Parathyroid adenoma (tissue), 2 donors: ENCODE data around the gene ARHGEF37.

Experiments
- H2AFZ ChIP-seq: fragments of 300-600 bp; sonication (generic); one replicate; pipeline ENCODE4 v1.7.0; 2017; ENCODE audit warnings: antibody characterized with exemption, mild to moderate bottlenecking
- H3K27ac ChIP-seq: fragments of 300-600 bp; sonication (generic); one replicate; pipeline ENCODE4 v1.7.0; 2017
- H3K27me3 ChIP-seq: fragments of 300-600 bp; sonication (generic); one replicate; pipeline ENCODE4 v1.7.0; 2017; ENCODE audit warnings: low read length; ENCODE audit not compliant: control insufficient read depth, insufficient read depth
- H3K36me3 ChIP-seq: fragments of 300-600 bp; sonication (generic); one replicate; pipeline ENCODE4 v1.7.0; 2017; ENCODE audit warnings: low read length; ENCODE audit not compliant: control insufficient read depth, insufficient read depth
- H3K4me1 ChIP-seq: fragments of 300-600 bp; sonication (generic); one replicate; pipeline ENCODE4 v1.7.0; 2017; ENCODE audit warnings: control low read depth
- H3K4me2 ChIP-seq: fragments of 300-600 bp; sonication (generic); one replicate; pipeline ENCODE4 v1.7.0; 2017; ENCODE audit warnings: low read length
- H3K4me3 ChIP-seq: fragments of 300-600 bp; sonication (generic); one replicate; pipeline ENCODE4 v1.7.0; 2017; ENCODE audit warnings: low read depth, low read length
- H3K79me2 ChIP-seq: fragments of 300-600 bp; sonication (generic); one replicate; pipeline ENCODE4 v1.7.0; 2017; ENCODE audit warnings: control low read depth
- H3K9ac ChIP-seq: fragments of 300-600 bp; sonication (generic); one replicate; pipeline ENCODE4 v1.7.0; 2017; ENCODE audit warnings: mild to moderate bottlenecking
- H3K9me3 ChIP-seq: fragments of 300-600 bp; sonication (generic); one replicate; pipeline ENCODE4 v1.7.0; 2017; ENCODE audit warnings: low read length; ENCODE audit not compliant: control insufficient read depth
- TF ChIP-seq, protein P1 (sequence below): fragments of 300-600 bp; sonication (generic); IDR thresholded peaks from one replicate; pipeline ENCODE4 v1.7.0; 2017; ENCODE audit warnings: antibody characterized with exemption, mild to moderate bottlenecking
- donor health status: primary hyperparathyroidism.

Gene ARHGEF37

DNA sequence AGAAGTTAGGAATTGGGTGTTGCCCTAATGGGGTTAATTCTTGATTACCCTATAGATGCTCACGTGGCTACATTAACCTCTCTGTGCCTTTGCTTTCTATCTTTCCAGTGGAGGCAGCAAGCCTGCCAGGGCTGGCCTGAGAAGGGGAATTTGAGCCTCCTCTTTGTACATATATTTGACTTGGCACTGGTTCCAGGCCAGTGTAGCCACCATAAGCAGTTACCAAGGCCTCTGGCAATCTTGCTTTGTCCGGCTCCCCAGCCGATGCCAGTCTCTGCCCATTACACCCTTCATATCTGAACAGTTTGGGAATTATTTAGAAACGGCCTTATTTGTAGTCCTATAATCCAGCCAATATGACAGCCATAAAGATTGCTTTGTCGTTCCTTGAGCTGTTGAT is 90.2 kb downstream of the ARHGEF37 start:
- H3K9ac ChIP-seq, result no peak overlapping the region
- H3K36me3 ChIP-seq, result no peaks in the 10 kb centered on the region
- H3K27ac ChIP-seq, result no peak overlapping the region
- peaks cover 28% of the 10 kb centered on the region for H3K4me1 ChIP-seq
- H2AFZ ChIP-seq, result no peak overlapping the region
- H3K79me2 ChIP-seq, result no peaks in the 10 kb centered on the region
- no peak overlapping the region for H3K4me2 ChIP-seq
- H3K4me3 ChIP-seq, result no peak overlapping the region
- no peaks in the 10 kb centered on the region for H3K27me3 ChIP-seq
- TF ChIP-seq, protein P1, sequence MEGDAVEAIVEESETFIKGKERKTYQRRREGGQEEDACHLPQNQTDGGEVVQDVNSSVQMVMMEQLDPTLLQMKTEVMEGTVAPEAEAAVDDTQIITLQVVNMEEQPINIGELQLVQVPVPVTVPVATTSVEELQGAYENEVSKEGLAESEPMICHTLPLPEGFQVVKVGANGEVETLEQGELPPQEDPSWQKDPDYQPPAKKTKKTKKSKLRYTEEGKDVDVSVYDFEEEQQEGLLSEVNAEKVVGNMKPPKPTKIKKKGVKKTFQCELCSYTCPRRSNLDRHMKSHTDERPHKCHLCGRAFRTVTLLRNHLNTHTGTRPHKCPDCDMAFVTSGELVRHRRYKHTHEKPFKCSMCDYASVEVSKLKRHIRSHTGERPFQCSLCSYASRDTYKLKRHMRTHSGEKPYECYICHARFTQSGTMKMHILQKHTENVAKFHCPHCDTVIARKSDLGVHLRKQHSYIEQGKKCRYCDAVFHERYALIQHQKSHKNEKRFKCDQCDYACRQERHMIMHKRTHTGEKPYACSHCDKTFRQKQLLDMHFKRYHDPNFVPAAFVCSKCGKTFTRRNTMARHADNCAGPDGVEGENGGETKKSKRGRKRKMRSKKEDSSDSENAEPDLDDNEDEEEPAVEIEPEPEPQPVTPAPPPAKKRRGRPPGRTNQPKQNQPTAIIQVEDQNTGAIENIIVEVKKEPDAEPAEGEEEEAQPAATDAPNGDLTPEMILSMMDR, result no peak
- H3K9me3 ChIP-seq, result no peaks in the 10 kb centered on the region

DNA sequence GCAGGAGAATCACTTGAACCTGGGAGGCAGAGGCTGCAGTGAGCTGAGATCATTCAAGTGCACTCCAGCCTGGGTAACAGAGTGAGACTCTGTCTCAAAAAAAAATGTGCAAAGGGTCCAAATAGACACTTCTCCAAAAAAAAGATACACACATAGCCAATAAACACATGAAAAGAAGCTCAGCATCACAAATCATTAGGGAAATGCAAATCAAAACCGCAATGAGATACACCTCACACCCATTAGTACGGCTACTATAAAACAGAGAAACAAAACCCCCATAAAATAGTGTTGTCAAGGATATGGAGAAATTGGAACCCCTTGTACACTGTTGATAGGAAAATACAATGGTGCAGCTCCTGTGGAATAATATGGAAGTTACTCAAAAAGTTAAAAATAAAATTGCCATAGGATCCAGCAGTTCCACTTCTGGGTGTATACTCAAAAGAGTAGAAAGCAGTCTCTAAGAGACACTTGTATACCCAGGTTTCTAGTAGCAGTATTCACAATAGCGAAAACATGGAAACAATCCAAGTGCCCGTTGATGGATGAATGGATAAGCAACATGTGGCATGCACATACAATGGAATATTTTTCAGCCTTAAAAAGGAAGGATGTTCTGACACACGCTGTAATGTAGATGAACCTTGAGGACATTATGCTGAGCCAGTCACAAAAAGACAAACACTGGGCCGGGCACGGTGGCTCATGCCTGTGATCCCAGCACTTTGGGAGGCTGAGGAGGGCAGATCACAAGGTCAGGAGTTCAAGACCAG is 91.6 kb downstream of the ARHGEF37 start:
- Histone ChIP-seq H3K36me3 (no peaks in the 10 kb centered on the region), H3K4me1 (peaks cover 17% of the 10 kb centered on the region), H3K79me2 (no peaks in the 10 kb centered on the region), H3K4me2 (no peak overlapping the region), H3K9ac (no peak overlapping the region), H3K9me3 (no peaks in the 10 kb centered on the region), H3K27ac (no peak overlapping the region), H2AFZ (no peak overlapping the region), H3K27me3 (no peaks in the 10 kb centered on the region), H3K4me3 (no peak overlapping the region)
- TF ChIP-seq, protein P1, result no peak

DNA sequence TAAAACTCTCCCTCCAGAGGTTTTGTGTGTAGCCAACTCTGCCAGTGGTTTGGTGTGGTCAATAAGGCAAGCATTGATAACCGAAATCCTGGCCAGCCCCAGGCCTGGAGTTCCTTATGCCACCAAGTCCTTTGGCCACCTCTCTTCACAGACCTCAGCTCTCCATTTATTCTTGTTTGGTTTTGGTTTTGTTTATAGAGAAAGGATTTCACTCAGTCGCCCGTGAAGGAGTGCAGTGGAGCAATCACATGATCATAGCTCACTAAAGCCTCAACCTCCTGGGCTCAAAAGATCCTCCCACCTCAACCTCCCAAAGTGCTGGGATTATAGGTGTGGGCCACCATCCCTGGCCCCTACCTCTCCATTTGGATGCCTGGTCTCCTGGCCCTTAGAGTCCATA is 93.4 kb downstream of the ARHGEF37 start:
- Histone ChIP-seq H2AFZ (peak overlapping the region; percentile 45), H3K27ac (no peak overlapping the region), H3K9ac (no peak overlapping the region), H3K36me3 (no peaks in the 10 kb centered on the region), H3K9me3 (no peaks in the 10 kb centered on the region), H3K79me2 (no peaks in the 10 kb centered on the region), H3K4me2 (no peak overlapping the region), H3K4me3 (no peak overlapping the region), H3K27me3 (no peaks in the 10 kb centered on the region), H3K4me1 (peaks cover 17% of the 10 kb centered on the region)
- TF ChIP-seq, protein P1, result no peak

DNA sequence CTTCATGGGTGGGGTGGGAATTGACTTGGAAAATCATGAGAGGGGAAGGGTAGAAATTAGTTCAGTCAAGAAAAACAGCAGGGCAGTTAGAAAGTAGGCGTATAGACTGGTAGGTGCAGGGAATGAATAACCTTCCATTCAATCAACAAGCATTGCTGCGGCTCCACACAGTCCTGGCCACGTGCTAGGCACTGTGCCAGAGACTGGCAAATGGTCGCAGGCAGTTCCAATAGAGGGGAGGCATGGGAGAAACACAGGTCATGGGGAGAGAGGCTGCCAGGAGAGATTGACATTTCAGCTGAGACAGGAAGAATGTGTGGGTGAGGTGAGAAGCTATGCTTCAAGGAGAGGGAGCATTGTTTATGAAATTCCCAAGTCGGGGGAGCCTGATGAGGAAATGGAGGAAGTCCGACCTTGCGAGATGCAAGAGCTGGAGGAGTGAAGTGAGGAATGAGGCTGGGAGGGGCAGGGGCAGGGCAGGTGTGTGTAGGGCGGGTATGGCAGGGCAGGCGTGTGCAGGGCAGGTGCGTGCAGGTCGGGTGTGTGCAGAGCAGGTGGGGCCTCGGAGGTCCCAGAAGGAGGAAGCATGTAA is 94.4 kb downstream of the ARHGEF37 start:
- Histone ChIP-seq H3K36me3 (no peaks in the 10 kb centered on the region), H3K4me3 (no peak overlapping the region), H3K27ac (no peak overlapping the region), H3K4me2 (no peak overlapping the region), H3K79me2 (no peaks in the 10 kb centered on the region), H3K4me1 (peaks cover 17% of the 10 kb centered on the region), H2AFZ (peak overlapping the region; percentile 72), H3K9ac (no peak overlapping the region), H3K27me3 (no peaks in the 10 kb centered on the region), H3K9me3 (no peaks in the 10 kb centered on the region)
- TF ChIP-seq, protein P1, result no peak
